Urothelium cell line (cell line): ENCODE data around the gene SUFU.

Source experiments
- DNase-seq: peaks from one replicate; pipeline ENCODE4 v3.0.0; 2011; ENCODE audit warnings: low spot score, mixed read lengths
- FAIRE-seq: peaks from 2 replicates; lab custom pipeline; 2011; peaks lifted over from hg19 to GRCh38; lab: Jason Lieb, UNC

The SUFU gene

GRCh38 chr10:102546606-102547320, 43.0 kb downstream of the SUFU start:
- DNase-seq, result no peak
- FAIRE-seq, result no peak

DNA sequence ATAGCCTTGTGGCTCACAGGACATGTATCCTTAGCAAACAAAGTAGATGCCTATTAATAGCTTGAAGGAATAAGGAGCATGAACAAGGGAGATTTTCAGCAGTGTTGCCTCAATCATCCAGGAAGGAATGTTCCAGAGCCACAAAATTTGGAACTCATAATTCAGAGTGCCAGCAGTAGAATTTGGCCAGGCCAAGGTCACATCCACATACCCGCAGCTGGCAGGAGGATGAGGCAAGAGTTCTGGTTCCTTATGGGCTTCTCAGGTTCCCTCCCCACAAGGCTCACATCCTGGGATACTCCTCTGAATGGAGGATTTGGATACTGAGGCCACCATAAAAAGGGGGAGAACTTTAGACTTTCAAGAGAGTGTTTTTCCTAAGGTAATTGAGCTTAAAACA, 45.8 kb downstream of the SUFU start:
- DNase-seq, result no peak
- FAIRE-seq, result no peak

GRCh38 chr10:102550636-102551210, 47.0 kb downstream of the SUFU start:
- FAIRE-seq, result no peak
- DNase-seq, result no peak

DNA sequence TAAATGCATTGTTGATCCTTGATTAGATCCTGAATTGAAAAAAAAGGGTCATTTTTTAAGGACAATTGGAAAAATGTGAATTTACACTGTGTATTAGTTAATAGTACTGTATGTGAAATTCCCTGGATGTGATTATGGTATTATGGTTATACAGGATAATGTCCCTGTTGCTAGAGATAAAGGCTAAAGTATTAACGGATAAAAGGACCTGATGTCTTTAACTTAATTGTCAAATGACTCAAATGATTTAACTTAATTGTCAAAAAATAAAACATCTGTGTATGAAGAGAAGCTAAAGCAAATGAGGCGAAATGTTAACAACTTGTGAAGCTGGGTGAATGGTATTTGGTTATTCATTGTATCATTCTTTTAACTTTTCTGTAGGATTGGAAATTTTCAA, 48.8 kb downstream of the SUFU start:
- DNase-seq (no peak), FAIRE-seq (no peak)

DNA sequence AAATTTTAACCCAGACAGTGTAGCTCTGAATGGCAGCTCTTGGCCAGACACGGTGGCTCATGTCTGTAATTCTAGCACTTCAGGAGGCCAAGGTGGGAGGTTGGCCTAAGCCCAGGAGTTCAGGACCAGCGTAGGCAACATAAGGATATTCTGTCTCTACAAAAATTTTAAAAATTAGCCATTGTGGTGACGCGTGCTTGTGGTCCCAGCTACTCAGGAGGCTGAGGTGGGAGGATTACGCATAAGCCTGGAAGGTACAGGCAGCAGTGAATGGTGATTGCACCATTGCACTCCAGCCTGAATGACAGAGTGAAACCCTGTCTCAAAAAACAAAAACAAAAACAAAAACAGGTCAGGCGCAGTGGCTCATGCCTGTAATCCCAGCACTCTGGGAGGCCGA, 50.0 kb downstream of the SUFU start:
- FAIRE-seq (no peak), DNase-seq (no peak)

DNA sequence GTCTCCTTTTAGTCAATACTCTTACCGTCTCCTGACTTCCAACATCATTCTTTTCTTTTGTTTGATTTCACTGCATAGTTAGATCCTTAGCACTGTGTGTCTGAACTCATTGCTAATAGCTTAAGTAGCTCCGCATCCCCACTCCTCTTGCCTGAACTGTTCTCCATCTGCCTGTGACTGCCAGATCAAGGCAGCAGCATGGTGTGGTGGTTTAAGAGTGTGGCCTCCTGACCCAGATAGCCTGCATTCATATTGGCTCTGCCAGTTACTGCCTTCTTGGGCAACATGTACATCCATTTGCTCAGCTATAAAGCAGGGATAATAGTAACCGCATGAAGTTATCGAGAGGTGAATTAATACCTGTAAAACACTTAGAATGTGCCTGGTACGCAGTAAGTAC, 50.8 kb downstream of the SUFU start:
- FAIRE-seq (no peak), DNase-seq (no peak)

DNA sequence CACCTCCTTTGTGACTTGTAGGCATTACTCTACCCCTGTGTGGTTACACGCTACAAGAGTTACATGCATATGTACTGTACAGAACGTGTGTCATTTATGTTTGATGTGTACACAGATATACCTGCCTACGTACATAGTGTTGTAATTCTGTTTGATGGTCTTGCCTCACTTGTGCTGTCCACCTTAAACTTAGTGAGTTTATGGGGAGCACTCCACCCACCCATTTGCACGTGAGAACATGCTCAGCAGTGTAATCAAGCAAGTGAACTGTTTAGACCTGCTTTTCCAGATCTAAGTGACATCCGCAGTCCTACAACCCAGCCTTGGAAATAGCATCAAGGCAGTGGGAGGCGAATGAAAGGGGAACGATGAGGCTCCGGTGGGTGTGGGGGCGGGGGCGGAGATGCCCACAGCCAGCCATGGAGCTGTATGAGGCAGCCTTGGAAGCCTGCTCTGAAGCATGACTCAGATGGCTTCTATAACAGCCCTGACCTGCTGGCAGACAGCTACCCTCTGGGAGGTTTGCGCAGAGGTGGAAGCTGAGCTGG, 52.1 kb downstream of the SUFU start:
- FAIRE-seq, result peak; percentile 65
- DNase-seq, result peak; percentile 56

DNA sequence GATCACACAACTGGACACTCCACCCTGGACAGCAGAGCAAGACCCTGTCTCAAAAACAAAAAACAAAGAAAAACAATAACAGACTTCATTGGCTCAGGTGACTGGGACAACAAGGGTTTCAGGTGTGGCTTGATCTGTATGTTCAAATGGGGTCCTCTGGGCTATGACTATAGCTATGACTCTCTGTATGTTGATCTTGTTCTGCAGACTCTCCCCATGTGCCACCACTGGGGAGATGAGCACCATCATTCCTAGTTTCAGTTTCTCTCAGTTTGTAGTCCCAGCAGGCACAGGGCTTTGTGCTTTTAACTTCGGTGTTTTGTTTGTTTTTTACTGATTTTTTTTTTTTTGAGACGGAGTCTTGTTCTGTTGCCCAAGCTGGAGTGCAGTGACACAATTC, 53.8 kb downstream of the SUFU start:
- DNase-seq (no peak), FAIRE-seq (no peak)

DNA sequence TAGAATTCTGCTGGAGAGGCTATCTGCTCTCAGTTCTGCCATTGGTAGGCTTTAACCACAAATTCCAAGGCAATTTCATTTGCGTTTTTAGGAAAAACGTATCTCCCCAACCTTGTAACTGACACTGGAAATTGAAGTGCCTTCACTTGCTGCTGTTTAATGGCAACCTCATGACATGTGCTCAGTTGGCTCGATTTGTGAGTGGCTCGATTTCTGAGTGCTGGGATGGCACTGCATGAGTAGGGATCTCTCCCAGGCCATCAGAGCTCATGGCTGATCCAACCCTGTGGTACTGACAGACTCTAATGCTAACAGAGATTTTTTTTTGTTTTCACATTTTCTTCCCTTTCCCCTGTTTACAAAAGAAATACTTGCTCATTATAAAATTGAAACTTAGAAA, 56.0 kb downstream of the SUFU start:
- no peak for FAIRE-seq
- DNase-seq, result no peak

- FAIRE-seq (no peak), DNase-seq (no peak)
Observed at GRCh38 chr10:102564209-102564834, 60.5 kb downstream of the SUFU start.

GRCh38 chr10:102565793-102566192, 62.0 kb downstream of the SUFU start:
- no peak for FAIRE-seq

DNA sequence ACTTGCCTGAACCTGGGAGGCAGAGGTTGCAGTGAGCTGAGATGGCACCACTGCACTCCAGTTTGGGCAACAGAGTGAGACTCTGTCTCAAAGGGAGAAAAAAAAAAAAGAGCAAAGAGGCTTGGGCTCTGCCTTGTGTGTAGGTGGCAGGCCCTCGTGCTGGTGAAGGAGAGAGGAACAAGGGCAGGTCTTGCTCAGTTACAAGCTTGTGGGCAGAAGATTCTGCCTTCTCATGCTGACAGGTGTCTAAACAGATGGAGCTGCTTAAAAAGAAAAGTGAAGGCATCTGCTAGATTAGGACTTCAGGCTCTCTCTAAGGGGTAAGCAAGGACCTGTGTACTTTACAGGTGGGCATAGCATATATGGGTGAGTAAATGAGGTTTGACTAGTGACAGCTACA, 75.0 kb downstream of the SUFU start:
- DNase-seq (no peak), FAIRE-seq (no peak)

More at GRCh38 chr10:102565793-102566192, 62.0 kb downstream of the SUFU start:
- no peak for DNase-seq

GRCh38 chr10:102579328-102579727, 75.6 kb downstream of the SUFU start:
- DNase-seq, result no peak
- FAIRE-seq, result no peak

- FAIRE-seq (no peak), DNase-seq (no peak)
Observed at GRCh38 chr10:102580230-102580629, 76.5 kb downstream of the SUFU start.

GRCh38 chr10:102581401-102581800, 77.6 kb downstream of the SUFU start:
- no peak for FAIRE-seq
- no peak for DNase-seq

DNA sequence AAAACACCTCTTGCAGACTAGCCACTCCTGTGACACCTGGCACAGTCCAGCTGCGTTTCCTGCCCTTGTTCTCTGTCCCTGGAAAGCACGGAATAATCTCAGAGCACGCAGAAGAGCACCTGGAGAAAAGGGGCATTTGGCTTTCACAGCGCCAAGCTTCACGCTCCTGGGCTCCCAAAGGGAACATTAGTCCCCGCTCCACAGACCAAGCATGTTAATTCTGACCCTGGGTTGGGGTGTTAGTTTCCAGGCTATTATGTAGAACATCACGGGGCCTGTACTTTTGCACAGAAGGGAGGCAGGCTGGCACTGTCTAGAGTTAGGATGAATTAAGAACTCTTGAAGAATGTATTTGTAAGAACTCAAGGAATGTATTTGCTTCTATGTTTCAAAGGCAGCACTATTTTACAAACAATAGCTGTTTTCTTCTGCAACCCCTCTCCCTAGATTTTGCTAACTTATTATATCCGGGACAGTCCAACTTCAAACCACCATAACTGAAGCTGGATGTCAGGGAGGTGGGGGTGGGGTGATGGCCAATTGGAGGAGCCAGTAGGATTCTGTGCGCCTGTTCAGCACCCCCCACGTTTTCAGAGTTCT, 78.3 kb downstream of the SUFU start:
- FAIRE-seq, result no peak
- no peak for DNase-seq

DNA sequence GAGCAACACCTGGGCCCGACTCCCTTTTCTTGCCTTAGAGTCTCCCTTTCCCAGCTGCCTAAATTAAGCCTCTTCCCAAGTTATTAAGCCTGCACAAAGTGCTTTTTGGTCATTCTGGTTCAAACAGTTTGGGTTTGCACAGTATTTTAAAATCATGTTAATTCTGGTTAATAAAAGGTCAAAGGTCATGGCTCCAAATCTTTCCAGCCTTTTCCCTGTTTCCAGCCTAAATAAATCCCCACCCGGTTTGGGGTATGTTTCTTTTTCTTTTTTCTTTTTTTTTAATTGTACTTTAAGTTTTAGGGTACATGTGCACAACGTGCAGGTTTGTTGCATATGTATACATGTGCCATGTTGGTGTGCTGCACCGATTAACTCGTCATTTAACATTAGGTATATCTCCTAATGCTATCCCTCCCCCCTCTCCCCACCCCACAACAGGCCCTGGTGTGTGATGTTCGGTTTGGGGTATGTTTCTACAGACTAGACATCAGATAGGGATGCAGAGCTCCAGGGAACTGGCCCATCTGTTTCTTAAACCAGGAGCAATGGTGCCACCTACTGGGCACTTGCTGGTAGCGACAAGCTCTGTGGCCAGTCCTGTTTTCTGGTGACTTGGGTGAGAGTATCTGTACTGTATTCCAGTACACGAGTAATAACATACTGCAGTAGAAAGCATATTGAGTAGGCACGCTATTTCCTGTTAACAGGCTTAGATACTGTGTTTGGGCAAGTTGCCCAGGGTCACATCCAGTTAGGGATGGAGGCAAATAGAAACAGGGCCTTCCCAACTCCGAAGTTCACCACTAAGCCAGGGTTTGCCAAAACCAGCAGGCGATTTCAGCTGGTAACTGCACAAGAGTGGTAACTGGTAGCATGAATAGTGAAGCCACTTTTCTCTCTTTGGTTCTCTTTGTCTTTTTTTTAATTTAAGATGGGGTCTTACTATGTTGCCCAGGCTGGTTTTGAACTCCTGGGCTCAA, 80.0 kb downstream of the SUFU start:
- FAIRE-seq (no peak), DNase-seq (peak; percentile 85)

DNA sequence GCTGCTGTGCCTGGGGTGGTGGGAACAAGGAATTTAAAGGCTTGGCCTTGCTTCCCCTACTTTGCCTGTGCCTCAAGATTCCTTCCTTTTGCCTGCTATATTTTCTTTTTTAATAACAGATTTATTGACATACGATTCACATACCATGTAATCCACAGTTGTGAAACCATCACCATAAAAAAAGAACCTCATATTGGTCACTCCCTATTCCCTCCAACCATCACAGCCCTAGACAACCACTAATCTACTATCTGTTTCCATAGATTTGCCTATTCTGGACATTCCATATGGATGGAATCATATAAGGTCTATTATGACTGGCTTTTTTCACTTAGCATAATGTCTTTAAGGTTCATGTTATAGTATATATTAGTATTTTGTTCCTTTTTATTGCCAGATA, 81.3 kb downstream of the SUFU start:
- no peak for DNase-seq
- FAIRE-seq, result no peak

GRCh38 chr10:102586858-102587257, 83.1 kb downstream of the SUFU start:
- DNase-seq, result no peak

DNA sequence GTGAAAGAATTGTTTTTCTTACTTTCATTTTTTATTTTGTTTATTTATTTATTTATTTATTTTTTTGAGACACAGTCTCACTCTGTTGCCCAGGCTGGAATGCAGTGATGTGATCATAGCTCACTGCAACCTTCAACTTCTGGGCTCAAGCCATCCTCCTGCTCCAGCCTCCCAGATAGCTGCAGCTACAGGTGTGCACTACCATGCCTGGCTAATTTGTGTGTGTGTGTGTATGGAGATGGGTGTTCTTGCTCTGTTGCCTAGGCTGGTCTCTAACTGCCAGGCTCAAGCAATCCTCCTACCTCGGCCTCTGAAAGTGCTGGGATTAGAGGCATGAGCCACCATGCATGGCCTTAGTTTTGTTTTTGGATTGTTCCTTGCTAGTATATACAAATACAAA, 85.1 kb downstream of the SUFU start:
- no peak for DNase-seq
- no peak for FAIRE-seq

More at GRCh38 chr10:102586858-102587257, 83.1 kb downstream of the SUFU start:
- FAIRE-seq, result no peak
